NCI-H748 (cell line): Measurements from ENCODE around the gene MOSMO.

Source experiments
- DNase-seq: peaks from one replicate; lab custom pipeline; 2025; ENCODE audit not compliant: unreplicated experiment; lab: John Stamatoyannopoulos, UW

The MOSMO gene

GRCh38 chr16:22007509-22008214, at the start of gene MOSMO:
Gene MOSMO, plus strand, starts transcription at chr16:22008111. Its CDS starts 191 bp downstream, at chr16:22008302.
- peak; percentile 51 for DNase-seq

GRCh38 chr16:21959050-21959449, 48.9 kb upstream of the MOSMO start:
- no peak for DNase-seq

GRCh38 chr16:21962475-21962874, 45.4 kb upstream of the MOSMO start:
- no peak for DNase-seq

- no peak for DNase-seq
Measured at GRCh38 chr16:21963887-21964286, 44.0 kb upstream of the MOSMO start.

- DNase-seq: no peak
Measured at GRCh38 chr16:21964353-21964752, 43.6 kb upstream of the MOSMO start.

GRCh38 chr16:21971856-21972255, 36.1 kb upstream of the MOSMO start:
- no peak for DNase-seq

- no peak for DNase-seq
Measured at GRCh38 chr16:21973945-21974344, 34.0 kb upstream of the MOSMO start.

GRCh38 chr16:21980032-21980431, 27.9 kb upstream of the MOSMO start:
- DNase-seq: no peak

GRCh38 chr16:21982108-21982507, 25.8 kb upstream of the MOSMO start:
- DNase-seq: no peak

- DNase-seq: no peak
Measured at GRCh38 chr16:21984062-21984461, 23.8 kb upstream of the MOSMO start.

- no peak for DNase-seq
Measured at GRCh38 chr16:21985524-21985923, 22.4 kb upstream of the MOSMO start.

GRCh38 chr16:21986692-21987246, 21.1 kb upstream of the MOSMO start:
- DNase-seq: no peak

GRCh38 chr16:21987498-21987897, 20.4 kb upstream of the MOSMO start:
- no peak for DNase-seq

GRCh38 chr16:21989133-21989532, 18.8 kb upstream of the MOSMO start:
- no peak for DNase-seq

- DNase-seq: peak; percentile 48
Measured at GRCh38 chr16:21989751-21990150, 18.2 kb upstream of the MOSMO start.

- peak; percentile 56 for DNase-seq
Measured at GRCh38 chr16:21990381-21990944, 17.4 kb upstream of the MOSMO start.

- no peak for DNase-seq
Measured at GRCh38 chr16:21991621-21992020, 16.3 kb upstream of the MOSMO start.

- DNase-seq: no peak
Measured at GRCh38 chr16:21994856-21995465, 12.9 kb upstream of the MOSMO start.

- DNase-seq: no peak
Measured at GRCh38 chr16:21996923-21997696, 10.8 kb upstream of the MOSMO start.

GRCh38 chr16:21997697-21998480, 10.0 kb upstream of the MOSMO start:
- no peak for DNase-seq

- no peak for DNase-seq
Measured at GRCh38 chr16:22001591-22001990, 6.3 kb upstream of the MOSMO start.
